GM23338 (cell line): ENCODE results near the gene SEMA5A. TPM values are rescaled to one million over a fixed set of nuclear protein-coding genes. Genes with fewer than 3 reads are reported as not detected.
A peak's percentile ranks its signal among the peaks of the same experiment; 100 is the strongest.

ENCODE experiments used
- ATAC-seq: fragments of 200-7000 bp; cut with Tn5 transposase; 3 replicates; pipeline ENCODE4 v1.9.1; 2020
- DNase-seq: peaks from one replicate; pipeline ENCODE4 v3.0.0-alpha.2; 2015; ENCODE audit warnings: low spot score
- H2AFZ ChIP-seq: fragments of 200-600 bp; sonication (generic); 2 replicates; pipeline ENCODE4 v1.8.0; 2016; ENCODE audit warnings: antibody characterized with exemption, mild to moderate bottlenecking, moderate library complexity
- H3F3A ChIP-seq: fragments of 200-600 bp; sonication (generic); replicated peaks from 2 replicates; pipeline ENCODE4 v1.8.0; 2017; ENCODE audit warnings: antibody characterized with exemption, mixed run types, low read depth
- H3K27ac ChIP-seq: fragments of 200-600 bp; sonication (generic); 2 replicates; pipeline ENCODE4 v1.6.1; 2016; ENCODE audit warnings: low read depth
- H3K27me3 ChIP-seq: fragments of 200-600 bp; sonication (generic); 2 replicates; pipeline ENCODE4 v1.8.0; 2016; ENCODE audit warnings: mild to moderate bottlenecking, mixed run types, moderate library complexity; ENCODE audit not compliant: insufficient read depth
- H3K36me3 ChIP-seq: fragments of 200-600 bp; sonication (generic); 2 replicates; pipeline ENCODE4 v1.8.0; 2016; ENCODE audit warnings: mild to moderate bottlenecking; ENCODE audit not compliant: insufficient read depth
- H3K4me1 ChIP-seq: fragments of 200-600 bp; sonication (generic); 2 replicates; pipeline ENCODE4 v1.8.0; 2016; ENCODE audit warnings: mild to moderate bottlenecking, moderate library complexity; ENCODE audit not compliant: insufficient read depth
- H3K4me2 ChIP-seq: fragments of 200-600 bp; sonication (generic); 2 replicates; pipeline ENCODE4 v1.7.1; 2017; ENCODE audit warnings: mixed run types
- H3K4me3 ChIP-seq: fragments of 200-600 bp; sonication (generic); 2 replicates; pipeline ENCODE4 v1.6.1; 2016; ENCODE audit warnings: mixed run types
- H3K79me2 ChIP-seq: fragments of 200-600 bp; sonication (generic); replicated peaks from 2 replicates; pipeline ENCODE4 v1.8.0; 2017; ENCODE audit warnings: mild to moderate bottlenecking; ENCODE audit not compliant: insufficient read depth
- H3K9me2 ChIP-seq: fragments of 200-600 bp; sonication (generic); 2 replicates; pipeline ENCODE4 v1.8.0; 2017; ENCODE audit not compliant: insufficient read depth
- H4K20me1 ChIP-seq: fragments of 200-600 bp; sonication (generic); replicated peaks from 2 replicates; pipeline ENCODE4 v1.8.0; 2017; ENCODE audit warnings: mild to moderate bottlenecking; ENCODE audit not compliant: insufficient read depth
- H3K27ac Mint-ChIP-seq: 2 replicates; pipeline ENCODE4 v1.8.0; 2020; ENCODE audit warnings: inconsistent platforms, mild to moderate bottlenecking, moderate library complexity, mixed read lengths
- H3K27me3 Mint-ChIP-seq: 3 replicates; pipeline ENCODE4 v1.8.0; 2022; ENCODE audit warnings: low read depth, mild to moderate bottlenecking, moderate library complexity, mixed read lengths, inconsistent platforms; ENCODE audit not compliant: insufficient read depth, poor library complexity
- H3K36me3 Mint-ChIP-seq: 3 replicates; pipeline ENCODE4 v1.8.0; 2021; ENCODE audit warnings: low read depth, mild to moderate bottlenecking, inconsistent platforms, moderate library complexity, mixed read lengths
- H3K4me1 Mint-ChIP-seq: 3 replicates; pipeline ENCODE4 v1.8.0; 2020; ENCODE audit warnings: mild to moderate bottlenecking, inconsistent platforms, mixed read lengths
- H3K4me3 Mint-ChIP-seq: 3 replicates; pipeline ENCODE4 v1.8.0; 2021; ENCODE audit warnings: moderate library complexity, mild to moderate bottlenecking, inconsistent platforms, mixed read lengths
- H3K9me3 Mint-ChIP-seq: 3 replicates; pipeline ENCODE4 v1.8.0; 2020; ENCODE audit warnings: moderate library complexity, mild to moderate bottlenecking, inconsistent platforms, mixed read lengths
- CREB1 ChIP-seq: fragments of 250-450 bp; sonication (Bioruptor Pico); IDR thresholded peaks from 2 replicates; pipeline ENCODE4 v1.5.0; 2020; ENCODE audit warnings: low read depth, mild to moderate bottlenecking, moderate library complexity
- EZH2 ChIP-seq: fragments of 200-600 bp; sonication (generic); IDR thresholded peaks from one replicate; pipeline ENCODE4 v1.8.0; 2017; ENCODE audit warnings: antibody characterized with exemption, mild to moderate bottlenecking, low read depth; ENCODE audit not compliant: unreplicated experiment
- EZH2phosphoT487 ChIP-seq: fragments of 200-600 bp; sonication (generic); IDR thresholded peaks from one replicate; pipeline ENCODE4 v1.8.1; 2018; ENCODE audit warnings: antibody characterized with exemption; ENCODE audit not compliant: unreplicated experiment
- JUNB ChIP-seq: IDR thresholded peaks from one replicate; pipeline ENCODE4 v1.6.1; 2016; ENCODE audit warnings: antibody characterized with exemption; ENCODE audit not compliant: unreplicated experiment
- NANOG ChIP-seq: IDR thresholded peaks from 2 replicates; pipeline ENCODE4 v1.6.1; 2016; ENCODE audit warnings: antibody characterized with exemption, borderline replicate concordance
- POLR2AphosphoS5 ChIP-seq: IDR thresholded peaks from 2 replicates; pipeline ENCODE4 v1.6.1; 2016; ENCODE audit warnings: antibody characterized with exemption, low read depth
- STAT1 ChIP-seq: IDR thresholded peaks from one replicate; pipeline ENCODE4 v1.6.1; 2016; ENCODE audit warnings: antibody characterized with exemption; ENCODE audit not compliant: unreplicated experiment
- ZNF114 ChIP-seq: fragments of 250-450 bp; sonication (Bioruptor Pico); IDR thresholded peaks from 2 replicates; pipeline ENCODE4 v1.5.0; 2020; ENCODE audit warnings: mild to moderate bottlenecking, moderate library complexity
- polyA plus RNA-seq: library from polyadenylated mRNA; unstranded; fragments of >200 nt; fragmentation: Nextera tagmentation; extraction: Ambion mirVana; gene quantifications from 2 replicates; pipeline ENCODE4 v1.2.1, GENCODE V29; 2016
- total RNA-seq: library from RNA; depleted of rRNA; stranded (reverse); fragments of >200 nt; shearing (Covaris generic); gene quantifications from 2 replicates; pipeline ENCODE4 v1.2.3, GENCODE V29; 2014
- TF ChIP-seq, protein P1 (sequence below): IDR thresholded peaks from 2 replicates; pipeline ENCODE4 v1.6.1; 2016; ENCODE audit warnings: antibody characterized with exemption
- TF ChIP-seq, protein P2 (sequence below), 2 experiments: fragments of 200-600 bp in 1 of 2; sonication (generic) in 1 of 2; conservative IDR thresholded peaks; 2 replicates each; pipeline versions ENCODE4 v1.5.1 to v1.6.1; 2016 to 2017; ENCODE audit warnings: antibody characterized with exemption in 2 of 2, low read depth in 2 of 2, mild to moderate bottlenecking in 2 of 2, moderate library complexity in 1 of 2
- TF ChIP-seq, protein P3 (sequence below): IDR thresholded peaks from one replicate; pipeline ENCODE4 v1.6.1; 2018; ENCODE audit warnings: antibody characterized with exemption; ENCODE audit not compliant: unreplicated experiment
- TF ChIP-seq, protein P4 (sequence below): fragments of 250-450 bp; sonication (Bioruptor Pico); IDR thresholded peaks from 2 replicates; pipeline ENCODE4 v1.5.0; 2020; ENCODE audit warnings: mild to moderate bottlenecking, moderate library complexity

SEMA5A gene
- total and polyA plus RNA-seq, 2 experiments from 2014 or later: 2.1 to 8.1 TPM

DNA sequence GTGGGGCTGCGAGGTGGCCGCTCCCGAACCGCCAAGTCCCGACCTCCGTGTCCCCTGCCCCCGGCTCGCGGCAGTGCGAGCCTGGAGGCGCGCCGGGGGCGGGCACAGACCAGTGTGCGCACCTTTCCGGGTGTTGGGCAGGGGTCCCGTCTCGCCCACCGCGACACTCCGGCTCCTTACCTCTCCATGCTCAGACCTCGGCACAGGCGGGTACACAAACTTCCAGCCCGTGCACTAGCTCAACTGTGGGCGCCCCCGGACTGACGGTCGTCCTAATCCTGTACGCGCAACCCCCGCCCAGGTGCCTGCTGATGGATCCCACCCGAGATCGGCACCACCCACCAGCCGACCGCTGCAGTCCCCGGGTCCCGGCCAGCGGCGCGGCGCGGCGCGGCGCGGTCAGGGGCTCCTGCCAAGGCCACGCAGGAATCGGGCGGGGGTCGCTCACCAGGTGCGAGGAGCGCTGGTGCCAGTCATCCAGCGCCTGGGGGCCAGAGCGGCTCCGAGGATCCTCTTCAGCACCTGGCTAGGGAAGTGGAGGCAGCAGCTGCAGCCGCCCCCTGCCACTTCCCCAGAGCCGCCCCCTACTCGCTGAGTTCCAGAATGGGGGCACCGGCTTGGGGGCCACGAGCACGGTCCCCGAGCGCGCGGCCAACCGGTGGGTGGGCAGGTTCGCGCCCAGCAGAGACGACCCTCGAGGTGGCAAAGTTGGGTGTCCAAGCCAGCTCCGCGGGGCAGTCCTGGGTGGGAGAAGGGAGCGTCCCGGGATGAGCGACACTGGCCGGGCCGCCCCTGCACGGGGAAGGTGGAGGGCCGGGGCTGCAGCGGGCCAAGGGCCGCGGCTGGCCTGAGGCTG is 511 bp downstream of the SEMA5A start:
- Histone ChIP-seq H3K36me3 (no peaks in the 10 kb centered on the region), H3K27me3 (no peaks in the 10 kb centered on the region; the same call in 1 of the 2 replicates), H3K9me2 (no peaks in the 10 kb centered on the region), H3K4me2 (peak overlapping the region; percentile 97), H4K20me1 (peaks cover 8% of the 10 kb centered on the region; the same call in 1 of the 2 replicates), H3F3A (no peaks in the 10 kb centered on the region), H3K4me1 (peaks cover 12% of the 10 kb centered on the region), H3K27ac (no peak overlapping the region), H2AFZ (peak overlapping the region; percentile 84), H3K4me3 (peak overlapping the region; percentile 95), H3K79me2 (peaks cover 14% of the 10 kb centered on the region; the same call in 1 of the 2 replicates)
- ATAC-seq: peak; percentile 45
- DNase-seq: peak; percentile 63
- TF ChIP-seq NANOG (no peak), POLR2AphosphoS5 (no peak), JUNB (no peak), CREB1 (CRISPR knock-in tag) (no peak), STAT1 (no peak), ZNF114 (CRISPR knock-in tag) (no peak), EZH2 (no peak), EZH2phosphoT487 (no peak)
- TF ChIP-seq, protein P1, sequence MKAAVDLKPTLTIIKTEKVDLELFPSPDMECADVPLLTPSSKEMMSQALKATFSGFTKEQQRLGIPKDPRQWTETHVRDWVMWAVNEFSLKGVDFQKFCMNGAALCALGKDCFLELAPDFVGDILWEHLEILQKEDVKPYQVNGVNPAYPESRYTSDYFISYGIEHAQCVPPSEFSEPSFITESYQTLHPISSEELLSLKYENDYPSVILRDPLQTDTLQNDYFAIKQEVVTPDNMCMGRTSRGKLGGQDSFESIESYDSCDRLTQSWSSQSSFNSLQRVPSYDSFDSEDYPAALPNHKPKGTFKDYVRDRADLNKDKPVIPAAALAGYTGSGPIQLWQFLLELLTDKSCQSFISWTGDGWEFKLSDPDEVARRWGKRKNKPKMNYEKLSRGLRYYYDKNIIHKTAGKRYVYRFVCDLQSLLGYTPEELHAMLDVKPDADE: no peak
- TF ChIP-seq, protein P2, sequence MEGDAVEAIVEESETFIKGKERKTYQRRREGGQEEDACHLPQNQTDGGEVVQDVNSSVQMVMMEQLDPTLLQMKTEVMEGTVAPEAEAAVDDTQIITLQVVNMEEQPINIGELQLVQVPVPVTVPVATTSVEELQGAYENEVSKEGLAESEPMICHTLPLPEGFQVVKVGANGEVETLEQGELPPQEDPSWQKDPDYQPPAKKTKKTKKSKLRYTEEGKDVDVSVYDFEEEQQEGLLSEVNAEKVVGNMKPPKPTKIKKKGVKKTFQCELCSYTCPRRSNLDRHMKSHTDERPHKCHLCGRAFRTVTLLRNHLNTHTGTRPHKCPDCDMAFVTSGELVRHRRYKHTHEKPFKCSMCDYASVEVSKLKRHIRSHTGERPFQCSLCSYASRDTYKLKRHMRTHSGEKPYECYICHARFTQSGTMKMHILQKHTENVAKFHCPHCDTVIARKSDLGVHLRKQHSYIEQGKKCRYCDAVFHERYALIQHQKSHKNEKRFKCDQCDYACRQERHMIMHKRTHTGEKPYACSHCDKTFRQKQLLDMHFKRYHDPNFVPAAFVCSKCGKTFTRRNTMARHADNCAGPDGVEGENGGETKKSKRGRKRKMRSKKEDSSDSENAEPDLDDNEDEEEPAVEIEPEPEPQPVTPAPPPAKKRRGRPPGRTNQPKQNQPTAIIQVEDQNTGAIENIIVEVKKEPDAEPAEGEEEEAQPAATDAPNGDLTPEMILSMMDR (conservative IDR thresholded peaks at IDR 0.05; ENCODE audit: low read depth in 2 of 2): no peak
- TF ChIP-seq, protein P3, sequence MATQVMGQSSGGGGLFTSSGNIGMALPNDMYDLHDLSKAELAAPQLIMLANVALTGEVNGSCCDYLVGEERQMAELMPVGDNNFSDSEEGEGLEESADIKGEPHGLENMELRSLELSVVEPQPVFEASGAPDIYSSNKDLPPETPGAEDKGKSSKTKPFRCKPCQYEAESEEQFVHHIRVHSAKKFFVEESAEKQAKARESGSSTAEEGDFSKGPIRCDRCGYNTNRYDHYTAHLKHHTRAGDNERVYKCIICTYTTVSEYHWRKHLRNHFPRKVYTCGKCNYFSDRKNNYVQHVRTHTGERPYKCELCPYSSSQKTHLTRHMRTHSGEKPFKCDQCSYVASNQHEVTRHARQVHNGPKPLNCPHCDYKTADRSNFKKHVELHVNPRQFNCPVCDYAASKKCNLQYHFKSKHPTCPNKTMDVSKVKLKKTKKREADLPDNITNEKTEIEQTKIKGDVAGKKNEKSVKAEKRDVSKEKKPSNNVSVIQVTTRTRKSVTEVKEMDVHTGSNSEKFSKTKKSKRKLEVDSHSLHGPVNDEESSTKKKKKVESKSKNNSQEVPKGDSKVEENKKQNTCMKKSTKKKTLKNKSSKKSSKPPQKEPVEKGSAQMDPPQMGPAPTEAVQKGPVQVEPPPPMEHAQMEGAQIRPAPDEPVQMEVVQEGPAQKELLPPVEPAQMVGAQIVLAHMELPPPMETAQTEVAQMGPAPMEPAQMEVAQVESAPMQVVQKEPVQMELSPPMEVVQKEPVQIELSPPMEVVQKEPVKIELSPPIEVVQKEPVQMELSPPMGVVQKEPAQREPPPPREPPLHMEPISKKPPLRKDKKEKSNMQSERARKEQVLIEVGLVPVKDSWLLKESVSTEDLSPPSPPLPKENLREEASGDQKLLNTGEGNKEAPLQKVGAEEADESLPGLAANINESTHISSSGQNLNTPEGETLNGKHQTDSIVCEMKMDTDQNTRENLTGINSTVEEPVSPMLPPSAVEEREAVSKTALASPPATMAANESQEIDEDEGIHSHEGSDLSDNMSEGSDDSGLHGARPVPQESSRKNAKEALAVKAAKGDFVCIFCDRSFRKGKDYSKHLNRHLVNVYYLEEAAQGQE: no peak
- TF ChIP-seq, protein P4, sequence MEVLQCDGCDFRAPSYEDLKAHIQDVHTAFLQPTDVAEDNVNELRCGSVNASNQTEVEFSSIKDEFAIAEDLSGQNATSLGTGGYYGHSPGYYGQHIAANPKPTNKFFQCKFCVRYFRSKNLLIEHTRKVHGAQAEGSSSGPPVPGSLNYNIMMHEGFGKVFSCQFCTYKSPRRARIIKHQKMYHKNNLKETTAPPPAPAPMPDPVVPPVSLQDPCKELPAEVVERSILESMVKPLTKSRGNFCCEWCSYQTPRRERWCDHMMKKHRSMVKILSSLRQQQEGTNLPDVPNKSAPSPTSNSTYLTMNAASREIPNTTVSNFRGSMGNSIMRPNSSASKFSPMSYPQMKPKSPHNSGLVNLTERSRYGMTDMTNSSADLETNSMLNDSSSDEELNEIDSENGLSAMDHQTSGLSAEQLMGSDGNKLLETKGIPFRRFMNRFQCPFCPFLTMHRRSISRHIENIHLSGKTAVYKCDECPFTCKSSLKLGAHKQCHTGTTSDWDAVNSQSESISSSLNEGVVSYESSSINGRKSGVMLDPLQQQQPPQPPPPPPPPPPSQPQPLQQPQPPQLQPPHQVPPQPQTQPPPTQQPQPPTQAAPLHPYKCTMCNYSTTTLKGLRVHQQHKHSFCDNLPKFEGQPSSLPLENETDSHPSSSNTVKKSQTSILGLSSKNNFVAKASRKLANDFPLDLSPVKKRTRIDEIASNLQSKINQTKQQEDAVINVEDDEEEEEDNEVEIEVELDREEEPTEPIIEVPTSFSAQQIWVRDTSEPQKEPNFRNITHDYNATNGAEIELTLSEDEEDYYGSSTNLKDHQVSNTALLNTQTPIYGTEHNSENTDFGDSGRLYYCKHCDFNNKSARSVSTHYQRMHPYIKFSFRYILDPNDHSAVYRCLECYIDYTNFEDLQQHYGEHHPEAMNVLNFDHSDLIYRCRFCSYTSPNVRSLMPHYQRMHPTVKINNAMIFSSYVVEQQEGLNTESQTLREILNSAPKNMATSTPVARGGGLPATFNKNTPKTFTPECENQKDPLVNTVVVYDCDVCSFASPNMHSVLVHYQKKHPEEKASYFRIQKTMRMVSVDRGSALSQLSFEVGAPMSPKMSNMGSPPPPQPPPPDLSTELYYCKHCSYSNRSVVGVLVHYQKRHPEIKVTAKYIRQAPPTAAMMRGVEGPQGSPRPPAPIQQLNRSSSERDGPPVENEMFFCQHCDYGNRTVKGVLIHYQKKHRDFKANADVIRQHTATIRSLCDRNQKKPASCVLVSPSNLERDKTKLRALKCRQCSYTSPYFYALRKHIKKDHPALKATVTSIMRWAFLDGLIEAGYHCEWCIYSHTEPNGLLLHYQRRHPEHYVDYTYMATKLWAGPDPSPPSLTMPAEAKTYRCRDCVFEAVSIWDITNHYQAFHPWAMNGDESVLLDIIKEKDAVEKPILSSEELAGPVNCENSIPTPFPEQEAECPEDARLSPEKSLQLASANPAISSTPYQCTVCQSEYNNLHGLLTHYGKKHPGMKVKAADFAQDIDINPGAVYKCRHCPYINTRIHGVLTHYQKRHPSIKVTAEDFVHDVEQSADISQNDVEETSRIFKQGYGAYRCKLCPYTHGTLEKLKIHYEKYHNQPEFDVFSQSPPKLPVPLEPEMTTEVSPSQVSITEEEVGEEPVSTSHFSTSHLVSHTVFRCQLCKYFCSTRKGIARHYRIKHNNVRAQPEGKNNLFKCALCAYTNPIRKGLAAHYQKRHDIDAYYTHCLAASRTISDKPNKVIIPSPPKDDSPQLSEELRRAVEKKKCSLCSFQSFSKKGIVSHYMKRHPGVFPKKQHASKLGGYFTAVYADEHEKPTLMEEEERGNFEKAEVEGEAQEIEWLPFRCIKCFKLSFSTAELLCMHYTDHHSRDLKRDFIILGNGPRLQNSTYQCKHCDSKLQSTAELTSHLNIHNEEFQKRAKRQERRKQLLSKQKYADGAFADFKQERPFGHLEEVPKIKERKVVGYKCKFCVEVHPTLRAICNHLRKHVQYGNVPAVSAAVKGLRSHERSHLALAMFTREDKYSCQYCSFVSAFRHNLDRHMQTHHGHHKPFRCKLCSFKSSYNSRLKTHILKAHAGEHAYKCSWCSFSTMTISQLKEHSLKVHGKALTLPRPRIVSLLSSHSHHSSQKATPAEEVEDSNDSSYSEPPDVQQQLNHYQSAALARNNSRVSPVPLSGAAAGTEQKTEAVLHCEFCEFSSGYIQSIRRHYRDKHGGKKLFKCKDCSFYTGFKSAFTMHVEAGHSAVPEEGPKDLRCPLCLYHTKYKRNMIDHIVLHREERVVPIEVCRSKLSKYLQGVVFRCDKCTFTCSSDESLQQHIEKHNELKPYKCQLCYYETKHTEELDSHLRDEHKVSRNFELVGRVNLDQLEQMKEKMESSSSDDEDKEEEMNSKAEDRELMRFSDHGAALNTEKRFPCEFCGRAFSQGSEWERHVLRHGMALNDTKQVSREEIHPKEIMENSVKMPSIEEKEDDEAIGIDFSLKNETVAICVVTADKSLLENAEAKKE: no peak
- H3K27me3 Mint-ChIP-seq: peaks cover 5% of the 10 kb centered on the region
- H3K27ac Mint-ChIP-seq: no peak overlapping the region
- peak overlapping the region; percentile 74 for H3K4me3 Mint-ChIP-seq
- H3K9me3 Mint-ChIP-seq: no peaks in the 10 kb centered on the region
- H3K36me3 Mint-ChIP-seq: peaks cover 12% of the 10 kb centered on the region
- H3K4me1 Mint-ChIP-seq: peaks cover 20% of the 10 kb centered on the region
